B cell (primary cell): Measurements from ENCODE around the gene PRICKLE2. TPM values are rescaled to one million over a fixed set of nuclear protein-coding genes. Genes with fewer than 3 reads are reported as not detected.

Experiments used
- ATAC-seq: fragments of 200-7000 bp; cut with Tn5 transposase; one replicate; pipeline ENCODE4 v1.10.0; 2021; ENCODE audit warnings: low read depth, mild to moderate bottlenecking, moderate number of reproducible peaks, moderate library complexity
- CTCF ChIA-PET: fragments of 350-600 bp; sonication (Branson Sonifier 250); formaldehyde crosslinking; loops from one replicate; lab custom pipeline; 2021; ENCODE audit warnings: antibody characterized with exemption, inconsistent platforms; lab: Charles Lee
- POLR2A ChIA-PET: fragments of 350-600 bp; sonication (Branson Sonifier 250); formaldehyde crosslinking; loops from one replicate; lab custom pipeline; 2021; ENCODE audit warnings: antibody characterized with exemption; lab: Charles Lee
- DNase-seq: peaks from one replicate; pipeline ENCODE4 v3.0.0; 2013
- H2AFZ ChIP-seq: 2 replicates; pipeline ENCODE4 v1.6.1; 2012; ENCODE audit warnings: mild to moderate bottlenecking, low read depth, low read length; ENCODE audit not compliant: insufficient read depth, poor library complexity, severe bottlenecking
- H3K27ac ChIP-seq, 2 donors: 1 replicate in 1 of 2; 2 replicates in 1 of 2; pipeline ENCODE4 v1.5.1; 2012 to 2013; ENCODE audit warnings: low read length in 2 of 2, mild to moderate bottlenecking in 2 of 2, moderate library complexity in 1 of 2
- H3K27me3 ChIP-seq, 4 experiments: fragments of 200-600 bp in 1 of 4; sonication (generic) in 1 of 4; replicated peaks in 1 of 4; 1 replicate in 2 of 4; 2 replicates in 2 of 4; pipeline versions ENCODE4 v1.6.1 to v1.7.0; 2013 to 2016; ENCODE audit warnings: low read length in 3 of 4, mild to moderate bottlenecking in 2 of 4, mixed read lengths in 1 of 4, moderate library complexity in 1 of 4; ENCODE audit not compliant: insufficient read depth in 4 of 4, control insufficient read depth in 3 of 4; ENCODE audit errors: control extremely low read depth in 1 of 4
- H3K36me3 ChIP-seq, 2 experiments: replicated peaks in 1 of 2; 1 replicate in 1 of 2; 2 replicates in 1 of 2; pipeline versions ENCODE4 v1.6.1 to v1.7.1; 2013; ENCODE audit warnings: low read length in 1 of 2; ENCODE audit not compliant: insufficient read depth in 2 of 2, control insufficient read depth in 1 of 2; ENCODE audit errors: control extremely low read depth in 1 of 2, extremely low read depth in 1 of 2
- H3K4me1 ChIP-seq, 2 donors: fragments of 200-600 bp in 1 of 2; sonication (generic) in 1 of 2; 1 replicate in 1 of 2; 2 replicates in 1 of 2; pipeline versions ENCODE4 v1.5.1 to v1.6.1; 2013 to 2017; ENCODE audit warnings: low read length in 2 of 2; ENCODE audit not compliant: control insufficient read depth in 2 of 2, insufficient read depth in 2 of 2
- H3K4me2 ChIP-seq: replicated peaks from 2 replicates; pipeline ENCODE3; 2012; ENCODE audit warnings: mild to moderate bottlenecking, low read depth, low read length; ENCODE audit not compliant: poor library complexity, severe bottlenecking
- H3K4me3 ChIP-seq, 5 experiments: fragments of 200-600 bp in 1 of 5; sonication (generic) in 1 of 5; 1 replicate in 3 of 5; 2 replicates in 2 of 5; pipeline versions ENCODE4 v1.5.1 to v1.7.0; 2011 to 2016; ENCODE audit warnings: low read length in 4 of 5, mild to moderate bottlenecking in 4 of 5, low read depth in 2 of 5, control low read depth in 1 of 5, moderate library complexity in 1 of 5; ENCODE audit not compliant: insufficient read depth in 1 of 5; ENCODE audit errors: control extremely low read depth in 1 of 5, extremely low read depth in 1 of 5
- H3K79me2 ChIP-seq: fragments of 200-600 bp; sonication (generic); one replicate; pipeline ENCODE4 v1.6.0; 2016; ENCODE audit warnings: low read length; ENCODE audit not compliant: control insufficient read depth, insufficient read depth
- H3K9ac ChIP-seq: fragments of 200-600 bp; sonication (generic); 2 replicates; pipeline ENCODE4 v1.6.1; 2017; ENCODE audit warnings: mild to moderate bottlenecking, low read length, moderate library complexity
- H3K9me3 ChIP-seq, 3 donors: one replicate each; pipeline versions ENCODE4 v1.6.1 to v1.7.1; 2013; ENCODE audit warnings: low read length in 2 of 3; ENCODE audit not compliant: control insufficient read depth in 2 of 3, insufficient read depth in 1 of 3; ENCODE audit errors: control extremely low read depth in 1 of 3
- H4K20me1 ChIP-seq: 2 replicates; pipeline ENCODE4 v1.6.0; 2012; ENCODE audit warnings: mild to moderate bottlenecking, low read length; ENCODE audit not compliant: insufficient read depth, control insufficient read depth, poor library complexity, severe bottlenecking
- H3K27ac Mint-ChIP-seq: one replicate; pipeline ENCODE4 v1.8.0; 2021; ENCODE audit warnings: mixed read lengths
- H3K27me3 Mint-ChIP-seq: one replicate; pipeline ENCODE4 v1.8.0; 2021; ENCODE audit warnings: mixed read lengths
- H3K4me1 Mint-ChIP-seq: one replicate; pipeline ENCODE4 v1.8.0; 2021; ENCODE audit warnings: mixed read lengths
- H3K4me3 Mint-ChIP-seq: one replicate; pipeline ENCODE4 v1.8.0; 2021; ENCODE audit warnings: mixed read lengths
- H3K9me3 Mint-ChIP-seq: one replicate; pipeline ENCODE4 v1.8.0; 2022; ENCODE audit warnings: mixed read lengths; ENCODE audit not compliant: insufficient read depth
- CTCF ChIP-seq: fragments of 200-600 bp; IDR thresholded peaks from one replicate; pipeline ENCODE4 v1.8.0; 2022; ENCODE audit warnings: antibody characterized with exemption, mild to moderate bottlenecking
- EZH2 ChIP-seq: IDR thresholded peaks from 2 replicates; pipeline ENCODE4 v1.6.1; 2012; ENCODE audit warnings: borderline replicate concordance, low read depth, mild to moderate bottlenecking, moderate library complexity, low read length; ENCODE audit not compliant: insufficient read depth, poor library complexity, severe bottlenecking
- WGBS: methylation state at CpG from one replicate; pipeline ENCODE4 v1.1.5; 2013; ENCODE audit warnings: missing lambda C conversion rate; ENCODE audit not compliant: insufficient coverage; 5-methylcytosine and 5-hydroxymethylcytosine counted together
- intact Hi-C: fragments of 100-400 bp; cut with micrococcal nuclease; formaldehyde crosslinking; loops from one replicate; pipeline ENCODE4 v1.10.0; 2022
- polyA plus RNA-seq: library from polyadenylated mRNA; depleted of rRNA; stranded (reverse); fragments of >200 nt; gene quantifications from 2 replicates; pipeline ENCODE4 v1.2.3, GENCODE V29; 2012
- total RNA-seq, 2 donors: library from RNA; stranded (reverse); fragments of 120-200 nt in 1 of 2; gene quantifications; 1 replicate in 1 of 2; 2 replicates in 1 of 2; pipeline versions ENCODE4 v1.2.3 to v1.2.4, GENCODE V29; 2013 to 2022

The PRICKLE2 gene
- total and polyA plus RNA-seq, 2 donors (not counting 1 experiment from before 2014, with no cell fraction given): 0.30 to 1.4 TPM

- Mint-ChIP-seq H3K27ac (no peak overlapping the region), H3K9me3 (no peaks in the 10 kb centered on the region), H3K4me1 (peaks cover 7% of the 10 kb centered on the region), H3K4me3 (no peak overlapping the region), H3K27me3 (peaks cover 12% of the 10 kb centered on the region)
- no peak for TF ChIP-seq EZH2
- TF ChIP-seq CTCF: no peak
- no peak for DNase-seq
- Histone ChIP-seq H3K4me2 (no peak overlapping the region), H3K27ac (no peak overlapping the region), H3K9me3 (no peaks in the 10 kb centered on the region), H3K4me3 (no peak overlapping the region), H3K4me1 (no peaks in the 10 kb centered on the region), H3K27me3 (peaks cover 0 to 3% (median under 1%) of the 10 kb centered on the region in 4 experiments), H3K79me2 (no peaks in the 10 kb centered on the region), H2AFZ (no peak overlapping the region), H4K20me1 (no peaks in the 10 kb centered on the region), H3K9ac (no peak overlapping the region), H3K36me3 (no peaks in the 10 kb centered on the region)
- no peak for ATAC-seq
- ChIA-PET CTCF (no interaction called here), POLR2A (no interaction called here)
- intact Hi-C loops: no loop called here
Observed at GRCh38 chr3:64053117-64053516, 172.1 kb downstream of the PRICKLE2 start.

- H3K27me3 Mint-ChIP-seq: peaks cover 10% of the 10 kb centered on the region
- CTCF ChIA-PET: interaction anchor here (1.3 to 1.4 kb wide), 2 partner anchors 26 to 231 kb away, joined by 3 to 6 read pairs; partner anchors contain the start of genes C3orf49 and PSMD6
- no peaks in the 10 kb centered on the region for H3K79me2 ChIP-seq
- H2AFZ ChIP-seq: no peak overlapping the region
- no peak overlapping the region for H3K4me2 ChIP-seq
- 89% methylated on average over 4 of the region's 4 CpGs for WGBS
- H3K27ac Mint-ChIP-seq: no peak overlapping the region
- no peaks in the 10 kb centered on the region for H3K4me1 ChIP-seq
- ATAC-seq (no peak), DNase-seq (no peak)
- H3K27me3 ChIP-seq: peaks cover 0 to 7% (median 3%) of the 10 kb centered on the region in 4 experiments
- TF ChIP-seq CTCF (no peak), EZH2 (no peak)
- H3K36me3 ChIP-seq: no peaks in the 10 kb centered on the region
- no peak overlapping the region for H3K27ac ChIP-seq
- no peak overlapping the region for H3K9ac ChIP-seq
- no peaks in the 10 kb centered on the region for H3K9me3 ChIP-seq
- no peak overlapping the region for H3K4me3 Mint-ChIP-seq
- H3K9me3 Mint-ChIP-seq: no peaks in the 10 kb centered on the region
- no peak overlapping the region for H3K4me3 ChIP-seq
- no peaks in the 10 kb centered on the region for H4K20me1 ChIP-seq
- POLR2A ChIA-PET: no interaction called here
- peaks cover 7% of the 10 kb centered on the region for H3K4me1 Mint-ChIP-seq
- intact Hi-C loops: no loop called here
Observed at GRCh38 chr3:64049832-64050231, 175.4 kb downstream of the PRICKLE2 start.
